Measurements from ENCODE around the gene SCTR.
A peak's percentile ranks its signal among the peaks of the same experiment; 100 is the strongest.
"Not testable (repeated sequence)": the region's sequence is repeated elsewhere in the genome, so short reads cannot be mapped to it uniquely, and the experiment has no call there.

SCTR gene

DNA sequence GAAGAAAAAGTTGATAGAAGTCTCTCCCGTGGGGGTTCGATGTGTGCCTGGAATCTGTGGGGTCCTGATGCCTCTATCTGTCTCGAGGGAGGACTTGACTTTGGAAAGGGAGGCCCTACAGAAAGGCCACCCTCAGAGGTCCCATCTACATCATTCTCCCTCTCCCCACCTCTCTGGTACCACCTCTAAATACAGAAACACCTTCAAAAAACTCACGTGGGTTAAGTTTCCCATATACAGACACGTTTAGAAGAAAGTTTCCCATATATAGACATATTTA, 97.9 kb downstream of the SCTR start:
- no peak for DNase-seq

DNA sequence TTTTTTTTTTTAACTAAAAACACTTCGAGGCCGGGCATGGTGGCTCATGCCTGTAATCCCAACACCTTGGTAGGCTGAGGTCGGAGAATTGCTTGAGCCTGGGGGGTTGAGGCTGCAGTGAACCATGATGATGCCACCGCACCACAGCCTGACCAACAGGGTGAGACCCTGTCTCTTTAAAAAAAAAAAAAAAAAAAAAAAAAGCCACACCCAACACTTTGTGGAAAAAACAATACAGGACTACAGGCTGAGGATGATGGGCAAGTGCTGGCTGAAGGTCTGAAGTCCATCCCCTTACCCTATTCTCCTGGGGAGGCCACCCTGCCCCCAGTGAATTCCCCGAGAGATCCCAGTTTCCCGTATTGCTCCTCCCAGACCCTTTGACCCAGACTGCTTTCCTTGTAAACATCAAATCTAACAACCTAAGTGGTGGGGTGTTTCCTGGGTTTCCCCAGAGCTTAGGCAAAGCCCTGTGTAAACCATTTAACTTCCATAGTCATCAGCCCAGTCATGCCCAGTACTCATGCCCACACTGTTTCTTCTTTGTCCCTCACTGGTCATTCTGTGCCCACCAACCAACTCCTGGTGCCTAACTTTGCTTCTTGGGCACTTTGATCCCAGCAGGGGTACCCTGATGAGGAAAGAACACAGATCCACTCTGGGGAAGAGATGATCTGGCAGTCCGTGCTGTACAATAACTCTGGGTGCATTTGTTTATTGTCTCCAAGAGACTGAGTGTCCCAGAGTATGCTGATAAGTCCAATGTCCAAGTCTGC, 98.5 kb downstream of the SCTR start:
- peak; percentile 49 to 67 for DNase-seq

DNA sequence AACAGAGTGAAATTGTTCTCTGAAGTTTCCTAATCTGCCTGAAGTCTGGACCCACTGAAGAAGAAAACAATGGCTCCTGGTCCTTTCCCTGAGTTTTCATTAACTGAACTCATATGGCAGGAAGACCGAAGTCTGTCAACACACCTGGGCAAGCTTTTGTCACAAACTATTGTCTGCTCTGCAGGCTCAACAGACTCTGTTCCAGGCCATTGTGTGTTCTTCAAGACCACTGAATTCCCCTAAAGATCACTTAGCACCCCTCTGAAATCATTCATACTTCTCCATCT, 99.2 kb downstream of the SCTR start:
- DNase-seq, result no peak

DNA sequence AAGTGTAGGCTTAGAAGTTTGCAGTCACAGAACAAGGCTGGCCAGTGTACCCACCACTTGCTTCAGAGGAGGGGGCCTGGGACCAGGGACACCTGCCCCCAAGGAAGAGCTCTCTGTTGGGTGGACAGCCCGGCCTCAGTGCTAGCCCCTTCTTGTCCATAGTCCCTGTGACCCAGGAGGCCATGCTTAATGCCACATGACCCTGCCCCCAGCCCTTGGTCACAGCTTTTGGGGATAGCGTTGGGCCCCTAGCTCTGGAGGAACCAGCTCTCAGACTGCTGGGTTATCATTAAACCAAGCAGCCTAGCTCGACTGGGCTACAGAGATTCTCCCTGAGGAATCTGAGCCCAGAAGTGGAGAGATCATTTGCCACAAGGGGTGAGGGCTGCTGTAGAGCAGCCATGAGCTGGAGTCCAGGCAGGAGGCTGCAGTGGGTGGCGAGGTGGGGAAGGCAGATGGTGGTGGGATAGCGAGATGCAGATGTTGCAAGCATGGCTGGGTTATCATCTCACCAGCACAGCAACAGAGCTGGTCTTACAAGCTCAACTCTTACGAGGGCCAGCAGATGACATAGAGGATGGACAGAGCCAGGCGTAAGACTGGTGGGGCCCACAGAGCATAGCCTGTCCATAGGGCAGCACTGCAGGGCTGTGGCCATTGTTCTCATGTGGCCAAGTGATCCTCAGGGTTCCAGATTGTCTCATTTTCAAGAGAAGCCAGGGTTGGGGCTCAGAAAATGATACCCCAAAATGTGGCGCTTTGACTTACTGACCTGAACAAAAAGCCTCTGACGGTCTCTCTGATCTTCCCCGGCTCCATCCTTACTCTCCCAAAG, 99.8 kb downstream of the SCTR start:
- no peak for DNase-seq

DNA sequence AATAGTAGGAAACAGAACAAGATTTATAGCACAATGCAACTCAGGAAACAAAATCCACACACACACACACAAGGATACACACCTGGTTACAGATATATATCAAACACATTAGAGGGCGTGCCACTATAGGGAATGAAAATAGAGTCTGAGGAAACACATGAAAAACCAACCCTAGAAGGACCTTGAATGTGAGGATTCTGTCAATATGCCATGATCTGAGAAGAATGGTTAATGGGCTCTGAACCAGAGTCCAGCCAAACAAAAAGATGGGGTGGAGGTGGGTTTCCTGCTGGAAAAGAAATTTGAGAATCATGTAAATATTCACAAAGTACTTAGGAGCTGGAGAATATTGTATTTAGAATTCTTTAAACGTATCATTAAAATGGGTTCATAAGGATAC, 100.5 kb downstream of the SCTR start:
- no peak for DNase-seq

DNA sequence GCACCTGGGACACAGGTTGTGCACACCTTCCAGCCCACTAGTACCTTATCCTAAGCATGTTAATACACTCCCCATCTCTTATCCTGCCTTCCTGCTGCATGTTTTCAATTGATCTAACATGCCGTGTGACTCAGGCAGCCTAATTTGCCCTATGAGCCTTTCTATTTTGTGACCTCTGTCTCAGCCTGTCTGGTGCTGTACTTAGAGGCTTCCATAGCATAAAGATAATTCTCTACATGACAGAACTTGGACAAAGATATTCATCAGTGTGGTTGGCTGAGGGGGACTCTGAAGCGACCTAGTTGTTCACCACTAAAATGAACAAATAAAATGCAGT, 101.2 kb downstream of the SCTR start:
- no peak for DNase-seq

DNA sequence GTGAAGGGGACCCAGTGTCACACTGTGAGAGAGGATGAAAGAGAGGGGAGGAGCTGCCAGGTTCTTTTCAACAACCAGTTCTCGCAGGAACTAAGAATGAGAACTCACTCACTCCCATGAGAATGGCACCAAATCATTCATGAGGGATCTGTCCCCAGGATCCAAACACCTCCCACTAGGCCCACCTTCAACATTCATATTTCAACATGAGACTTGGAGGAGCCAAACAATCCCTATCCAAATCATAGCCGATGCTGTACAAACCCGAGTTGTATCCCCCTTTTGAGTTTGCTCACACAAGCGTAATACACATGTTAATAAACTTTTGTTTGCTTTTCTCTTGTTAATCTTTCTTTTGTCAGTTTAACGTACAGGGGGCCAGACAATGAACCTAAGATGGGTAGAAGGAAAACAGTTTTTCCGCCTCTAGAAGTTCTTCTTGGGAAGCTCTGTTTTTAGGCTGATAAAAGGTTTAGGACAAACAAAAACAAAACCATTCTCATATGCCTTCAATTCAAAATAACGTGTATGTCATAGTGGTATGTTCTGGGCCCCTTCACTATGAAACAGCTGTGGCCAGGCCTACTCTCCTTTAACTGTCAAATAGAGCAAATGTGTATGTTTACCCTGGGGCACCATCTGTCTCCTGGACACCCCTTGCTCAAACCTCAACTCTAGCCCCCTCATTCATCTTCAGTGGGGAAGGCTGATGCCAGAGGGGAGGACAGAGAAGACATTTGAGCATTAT, 101.7 kb downstream of the SCTR start:
- DNase-seq, result no peak

DNA sequence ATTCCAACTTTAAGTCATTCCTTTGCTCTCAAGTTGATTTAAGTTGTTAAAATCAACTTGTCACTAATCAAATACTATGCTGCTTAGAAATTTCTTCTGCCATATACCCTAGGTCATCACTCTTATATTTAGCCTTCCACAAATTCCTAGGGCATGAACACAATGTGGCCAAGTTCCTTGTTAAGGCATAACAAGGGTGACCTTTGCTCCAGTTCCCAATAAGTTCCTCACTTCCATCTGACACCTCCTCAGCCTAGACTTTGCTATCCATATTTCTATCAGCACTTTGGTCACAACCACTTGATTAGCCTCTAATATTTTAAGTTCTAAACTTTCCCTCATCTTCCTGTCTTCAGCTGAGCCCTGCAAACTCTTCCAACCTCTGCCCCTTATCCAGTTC, 102.5 kb downstream of the SCTR start:
- DNase-seq, result no peak

DNA sequence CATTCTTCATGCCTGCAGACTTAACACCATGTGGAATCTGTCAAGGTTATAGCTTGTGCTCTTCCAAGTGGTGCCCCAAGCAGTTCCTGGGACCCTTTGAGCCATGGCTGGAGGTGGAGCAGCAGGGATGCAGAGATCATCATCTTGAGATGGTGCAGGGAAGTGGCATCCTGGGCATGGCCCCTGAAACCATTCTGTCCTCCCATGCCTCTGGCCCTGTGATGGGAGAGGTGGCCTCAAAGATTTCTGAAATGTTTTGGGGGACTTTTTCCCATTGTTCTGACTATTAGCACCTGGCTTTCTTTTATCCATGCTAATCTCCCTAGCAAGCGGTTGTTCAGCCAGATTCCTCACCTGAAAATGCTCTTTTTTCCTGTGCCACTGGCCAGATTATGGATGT, 103.0 kb downstream of the SCTR start:
- DNase-seq, result no peak

DNA sequence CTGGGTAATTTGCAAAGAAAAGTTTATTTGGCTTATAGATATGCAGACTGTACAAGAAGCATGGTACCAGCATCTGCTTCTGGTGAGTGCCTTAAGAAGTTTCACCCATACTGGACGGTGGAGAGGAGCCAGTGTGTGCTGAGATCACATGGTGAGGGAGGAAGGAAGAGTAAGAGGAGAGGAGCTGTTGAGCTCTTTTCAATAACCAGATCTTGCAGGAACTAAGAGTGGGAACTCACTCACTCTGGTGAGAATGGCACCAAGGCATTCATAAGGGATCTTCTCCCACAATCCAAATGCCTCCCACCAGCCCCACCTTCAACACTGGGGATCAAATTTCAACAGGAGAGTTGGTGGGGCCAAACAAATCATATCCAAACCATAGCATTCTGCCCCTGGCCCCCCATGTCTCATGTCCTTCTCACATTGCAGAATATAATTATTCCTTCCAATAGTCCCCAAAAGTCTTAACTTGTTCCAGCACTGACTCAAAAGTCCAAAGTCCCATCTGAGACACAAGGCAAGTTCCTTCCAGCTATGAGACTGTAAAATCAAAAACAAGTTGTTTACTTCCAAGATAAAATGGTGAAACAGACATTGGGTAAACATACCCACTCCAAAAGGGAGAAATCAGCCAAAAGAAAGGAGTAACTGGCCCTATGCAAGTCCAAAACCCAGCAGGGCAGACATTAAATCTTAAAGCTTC, 104.3 kb downstream of the SCTR start:
- no peak for DNase-seq

DNA sequence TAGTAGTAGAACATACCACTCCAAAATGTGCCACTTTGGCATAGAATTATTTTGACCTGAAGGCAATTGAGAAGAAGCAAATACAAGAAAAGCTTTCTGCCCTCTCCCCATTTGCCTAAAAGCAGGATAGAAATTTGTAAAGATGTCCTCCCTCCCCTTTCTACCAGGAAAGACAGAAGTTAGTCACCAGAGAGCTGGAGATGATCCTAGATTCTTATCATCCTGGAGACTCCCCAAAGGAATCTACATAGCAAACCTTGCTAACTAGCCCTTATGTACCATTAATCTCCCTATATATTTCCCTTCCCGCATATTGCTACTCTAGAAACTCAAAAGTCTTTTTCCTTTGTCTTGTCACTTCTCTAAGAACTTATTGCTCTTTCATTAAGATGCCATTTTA, 105.2 kb downstream of the SCTR start:
- no peak for DNase-seq

DNA sequence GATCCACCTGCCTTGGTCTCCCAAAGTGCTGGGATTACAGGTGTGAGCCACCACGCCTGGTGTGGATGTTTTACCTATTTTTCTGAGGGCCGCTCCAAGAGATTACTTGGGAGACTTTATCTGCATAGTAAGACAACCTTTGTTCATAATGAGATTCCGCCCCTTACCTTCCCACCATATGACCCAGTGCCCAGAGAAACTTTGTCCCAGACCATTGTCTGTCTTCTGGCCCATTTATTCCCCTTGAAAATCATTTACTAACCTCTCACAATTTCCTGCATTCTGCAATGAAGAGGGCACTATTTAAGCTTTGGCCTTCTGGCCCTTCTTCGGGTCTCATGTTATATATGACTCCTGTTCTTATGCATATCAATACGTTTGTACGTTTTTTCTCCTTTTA, 106.4 kb downstream of the SCTR start:
- no peak for DNase-seq

DNA sequence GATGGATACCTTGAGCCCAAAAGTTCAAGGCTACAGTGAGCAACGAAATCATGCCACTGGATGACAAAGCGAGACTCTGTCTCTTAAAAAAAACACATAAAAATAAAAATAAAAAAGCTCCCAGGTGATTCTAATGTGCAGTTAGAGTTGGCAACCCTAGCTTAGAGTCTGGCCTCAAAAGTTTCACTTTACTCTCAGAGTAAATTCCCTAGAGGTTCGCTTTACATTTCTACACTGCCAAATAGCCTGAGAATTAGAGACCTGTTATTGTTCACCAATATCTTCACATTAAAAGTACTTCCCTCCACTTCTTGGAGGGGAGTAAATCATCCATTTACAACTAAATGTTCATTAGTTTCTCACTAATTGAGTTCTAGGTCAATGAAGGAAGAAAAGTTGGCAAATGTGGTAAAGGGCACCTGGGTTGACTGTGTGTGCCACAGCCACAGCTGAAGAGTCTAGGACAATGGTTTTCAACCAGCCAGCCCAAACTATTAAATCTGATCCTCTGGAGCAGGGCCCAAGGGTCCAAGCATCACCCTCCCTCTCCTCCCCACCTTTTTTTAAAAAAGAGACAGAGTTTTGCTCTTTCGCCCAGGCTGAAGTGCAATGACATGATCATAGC, 107.9 kb downstream of the SCTR start:
- DNase-seq, result no peak

DNA sequence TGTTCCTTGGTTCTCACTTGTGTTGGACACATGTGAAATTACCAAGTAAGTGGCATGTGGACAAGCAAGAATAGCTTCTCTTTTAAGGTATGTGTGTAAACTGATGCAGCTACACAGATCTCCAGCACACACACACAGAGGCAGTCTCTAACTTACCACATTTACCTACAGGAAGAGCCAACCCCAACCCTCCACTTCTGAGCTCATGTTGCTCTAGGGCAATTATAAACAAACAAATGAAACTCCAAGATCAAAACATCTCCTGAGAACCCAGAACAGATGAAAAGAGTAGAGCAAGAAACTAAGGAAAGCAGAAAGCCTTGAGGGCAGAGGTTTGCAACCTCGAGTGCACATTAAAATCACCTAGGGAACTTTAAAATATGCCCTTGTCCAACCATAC, 108.7 kb downstream of the SCTR start:
- no peak for DNase-seq

DNA sequence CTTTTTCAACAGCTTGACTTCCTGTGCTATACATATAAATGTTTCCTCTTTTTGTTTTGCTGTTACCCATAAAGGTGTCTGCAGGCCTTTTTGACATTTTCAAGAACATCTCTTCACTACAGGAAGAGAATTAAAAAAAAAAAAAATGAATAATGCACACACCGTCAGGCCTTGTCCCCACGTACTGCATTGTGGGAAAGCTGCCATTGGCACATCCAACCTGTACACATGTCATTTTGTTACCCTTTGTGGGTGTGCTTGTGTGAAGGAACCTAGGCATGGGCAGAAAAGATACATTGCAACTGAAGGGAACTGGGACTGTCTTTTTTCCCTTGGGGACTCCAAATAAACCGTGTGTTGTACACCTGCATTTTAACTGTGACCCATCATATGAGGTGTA, 109.4 kb downstream of the SCTR start:
- no peak for DNase-seq

DNA sequence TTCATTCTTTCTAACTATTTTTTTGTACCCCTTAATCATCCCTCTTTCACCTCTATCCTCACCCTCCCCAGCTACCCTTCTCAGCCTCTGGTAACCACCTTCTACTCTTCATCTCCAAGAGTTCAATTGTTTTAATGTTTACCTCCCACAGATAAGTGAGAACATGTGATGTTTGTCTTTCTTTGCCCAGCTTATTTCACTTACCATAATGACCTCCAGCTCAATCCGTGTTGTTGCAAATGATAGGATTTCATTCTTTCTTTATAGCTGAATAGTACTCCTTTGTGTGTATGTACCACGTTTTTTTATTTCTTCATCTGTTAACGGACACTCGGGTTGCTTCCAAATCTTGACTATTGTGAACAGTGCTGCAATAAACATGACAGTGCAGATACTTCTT, 114.8 kb downstream of the SCTR start:
- no peak for DNase-seq

DNA sequence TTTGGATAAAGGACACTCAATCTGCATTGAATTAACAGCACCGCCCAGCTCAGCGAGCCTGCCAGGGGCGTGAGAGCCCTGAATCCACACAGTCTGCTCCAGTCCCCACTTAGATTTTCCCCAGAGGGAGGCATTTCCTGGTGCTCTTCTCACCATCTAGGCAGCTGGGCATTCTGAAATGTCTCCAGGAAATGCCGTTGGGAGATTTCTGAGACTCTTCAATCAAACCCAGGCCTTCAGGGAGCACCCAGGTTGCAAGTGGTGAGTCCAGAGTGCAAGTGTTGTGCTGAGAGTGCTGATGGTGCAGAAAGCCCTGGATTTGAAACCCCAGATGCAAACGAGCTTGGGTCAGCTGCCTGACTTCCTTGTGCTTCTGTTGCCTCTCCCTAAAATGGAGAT, 116.1 kb downstream of the SCTR start:
- no peak for DNase-seq

DNA sequence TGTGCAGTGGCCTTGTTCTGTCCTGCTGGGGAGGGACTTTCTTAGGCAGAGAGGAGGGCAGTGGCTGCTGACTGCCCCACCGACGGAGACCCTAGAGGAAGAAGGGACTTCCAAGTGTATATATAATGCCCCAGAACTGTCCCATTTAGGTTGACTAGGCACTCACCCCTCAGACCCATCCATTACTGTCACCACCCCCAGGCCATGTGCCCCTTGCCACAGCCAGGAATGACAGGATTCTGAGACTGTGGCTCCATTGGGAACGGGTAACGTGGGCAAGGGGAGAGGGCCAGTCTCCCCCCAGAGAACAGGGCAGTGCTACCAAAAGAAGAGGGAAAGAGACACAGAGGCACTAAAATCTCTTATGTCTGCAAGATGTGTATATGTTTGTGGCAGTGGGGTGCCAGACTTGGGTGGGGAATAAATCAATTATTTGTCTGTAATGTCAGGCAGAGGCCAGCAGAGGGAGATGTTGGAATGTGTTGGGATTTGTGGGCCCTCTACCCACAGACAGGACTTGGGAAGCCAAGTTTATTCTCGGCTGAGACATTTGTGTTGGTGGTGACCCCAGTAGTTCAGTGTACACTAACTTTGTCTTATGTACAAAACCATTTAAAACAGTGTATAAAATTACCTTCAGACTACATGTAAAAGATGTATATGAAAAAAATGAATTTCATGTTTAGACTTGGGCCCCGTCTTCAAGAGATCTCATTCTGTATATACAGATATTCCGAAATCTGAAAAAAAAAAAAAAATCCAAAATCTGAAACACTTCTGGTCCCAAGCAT, 116.7 kb downstream of the SCTR start:
- peak; percentile 45 to 82 for DNase-seq

DNA sequence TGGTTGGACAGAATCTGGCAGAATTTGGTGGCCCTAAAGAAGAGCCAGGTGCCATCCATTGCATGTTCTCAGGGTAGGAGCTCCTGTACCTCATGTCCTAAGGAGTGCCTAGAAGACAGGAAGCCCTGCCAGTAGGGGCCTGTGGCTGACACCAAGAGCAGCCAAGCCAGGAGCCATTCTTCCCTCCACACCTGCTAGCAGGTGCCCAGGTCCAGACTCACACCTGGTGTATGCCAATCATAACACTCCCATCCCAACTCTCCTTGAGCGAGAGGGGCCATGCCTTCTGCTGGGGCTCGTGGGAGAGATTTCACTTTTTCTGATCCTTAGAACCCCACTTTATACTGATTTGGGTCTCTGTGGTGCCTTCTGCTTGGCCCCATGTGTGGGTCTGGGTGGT, 119.1 kb downstream of the SCTR start:
- DNase-seq, result no peak

DNA sequence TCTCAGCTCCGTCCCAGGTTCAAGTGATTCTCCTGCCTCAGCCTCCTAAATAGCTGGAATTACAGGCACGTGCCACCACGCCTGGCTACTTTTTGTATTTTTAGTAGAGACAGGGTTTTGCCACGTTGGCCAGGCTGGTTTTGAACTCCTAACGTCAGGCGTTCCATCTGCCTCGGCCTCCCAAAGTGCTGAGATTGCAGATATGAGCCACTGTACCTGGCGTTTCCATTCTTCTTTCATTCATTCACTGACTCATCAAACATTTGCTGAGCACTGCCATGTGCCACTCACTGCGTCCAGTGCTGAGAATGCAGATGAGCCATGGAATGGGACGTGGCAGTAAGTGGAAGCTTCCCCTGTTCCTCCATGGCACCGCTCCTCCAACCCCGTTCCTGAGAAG, 120.7 kb downstream of the SCTR start:
- DNase-seq, result not testable (repeated sequence)

DNA sequence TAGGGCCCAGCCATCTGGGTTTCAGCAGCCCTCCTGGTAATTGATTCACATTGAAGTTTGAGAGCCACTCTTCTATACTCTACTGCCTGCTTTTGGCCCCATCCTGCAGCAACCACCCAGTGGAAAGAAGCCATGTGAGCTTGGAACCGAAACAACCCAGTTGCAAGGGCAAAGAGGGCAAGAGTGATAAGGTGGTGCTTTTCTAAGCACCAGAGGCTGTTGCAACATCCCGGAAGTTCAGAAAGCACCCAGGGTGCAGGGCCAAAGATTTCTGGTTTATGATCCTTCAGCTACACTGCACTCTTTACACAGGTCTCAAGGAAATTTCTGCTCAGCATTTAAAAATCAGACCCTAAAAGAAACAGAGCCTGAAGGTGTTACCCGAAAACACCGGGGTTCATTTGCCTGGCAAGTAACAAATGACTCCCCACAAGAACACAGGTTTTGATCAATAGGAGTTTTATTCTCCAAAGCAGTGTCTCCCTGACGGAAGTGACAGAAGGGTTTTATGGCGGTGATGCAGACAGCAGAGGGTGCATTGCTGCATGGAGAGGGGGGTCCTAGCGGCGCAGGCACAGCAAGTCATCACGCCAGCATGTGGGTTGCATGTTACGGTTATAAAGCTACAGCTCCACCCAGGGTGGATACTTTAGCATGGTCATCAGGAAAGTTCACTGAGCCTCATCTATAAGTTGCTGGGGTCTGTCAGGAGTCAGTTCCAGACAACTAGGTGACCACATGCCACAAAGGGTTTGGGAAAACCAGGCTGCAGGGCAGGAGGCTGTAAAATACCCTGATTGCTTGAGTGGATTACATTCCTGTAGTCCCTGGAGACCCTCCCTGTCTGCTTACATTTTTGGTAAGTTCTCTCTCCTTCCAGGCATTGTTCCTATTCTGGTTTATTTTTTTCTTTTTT, 121.4 kb downstream of the SCTR start:
- peak in 1 of 2 donors; percentile 50 for DNase-seq

Measured in inflammatory macrophage treated with lipopolysaccharide for 1 hour (primary cell).